HCT116 (cell line): Measurements from ENCODE around the gene IL17RE. TPM values are rescaled to one million over a fixed set of nuclear protein-coding genes. Genes with fewer than 3 reads are reported as not detected.
A peak's percentile ranks its signal among the peaks of the same experiment; 100 is the strongest.

Experiments
- ATAC-seq: fragments of 200-7000 bp; cut with Tn5 transposase; 2 replicates; pipeline ENCODE4 v1.9.1; 2020; ENCODE audit warnings: mild to moderate bottlenecking, moderate library complexity
- BruUV-seq: library from RNA; stranded (reverse); fragments of 400-500 nt; replicated peaks from 2 replicates; lab custom pipeline; 2021; lab: Mats Ljungman, UMichigan
- CTCF ChIA-PET: fragments of 300-600 bp; sonication (Branson Sonifier 250); formaldehyde crosslinking; loops from one replicate; lab custom pipeline; 2021; ENCODE audit warnings: antibody characterized with exemption; lab: Charles Lee
- POLR2A ChIA-PET: fragments of 300-600, 350-600 bp; sonication (Branson Sonifier 250); formaldehyde crosslinking; loops from one replicate; lab custom pipeline; 2021; ENCODE audit warnings: antibody characterized with exemption; lab: Charles Lee
- RAD21 ChIA-PET, 2 experiments: fragments of 300-600 bp; sonication (Branson Sonifier 250); formaldehyde crosslinking; loops; one replicate each; lab custom pipeline; 2023; ENCODE audit warnings: low total read pairs in 2 of 2; ENCODE audit not compliant: uncharacterized antibody in 2 of 2, unreplicated experiment in 2 of 2, low non-redundant PET in 1 of 2; lab: Charles Lee
- DNase-seq: peaks from one replicate; pipeline ENCODE4 v3.0.0-alpha.2; 2010; ENCODE audit warnings: low read depth, low spot score
- H2AFZ ChIP-seq: fragments of 200-600 bp; shearing (Covaris generic), sonication (generic); 2 replicates; pipeline ENCODE4 v1.6.1; 2017; ENCODE audit warnings: low read depth, mixed run types, mixed read lengths, antibody characterized with exemption, low read length; ENCODE audit not compliant: poor library complexity, severe bottlenecking
- H3K27ac ChIP-seq: 2 replicates; pipeline ENCODE4 v1.5.1; 2012; ENCODE audit warnings: low read depth, low read length
- H3K27me3 ChIP-seq: fragments of 200-600 bp; sonication (generic); 2 replicates; pipeline ENCODE4 v1.6.1; 2016; ENCODE audit warnings: mixed run types, low read length, mixed read lengths; ENCODE audit not compliant: insufficient read depth
- H3K36me3 ChIP-seq, 2 experiments: fragments of 200-500 bp in 1 of 2; fragments of 200-600 bp in 1 of 2; sonication (Bioruptor generic) in 1 of 2; sonication (generic) in 1 of 2; 2 replicates each; pipeline versions ENCODE4 v1.5.1 to v1.6.1; 2014 to 2016; ENCODE audit warnings: low read length in 2 of 2, inconsistent platforms in 1 of 2, mixed read lengths in 1 of 2, mixed run types in 1 of 2; ENCODE audit not compliant: insufficient read depth in 2 of 2, control insufficient read depth in 1 of 2
- H3K4me1 ChIP-seq, 2 experiments: fragments of 200-600 bp in 1 of 2; sonication (generic) in 1 of 2; 2 replicates each; pipeline versions ENCODE4 v1.5.1 to v1.6.1; 2012 to 2017; ENCODE audit warnings: low read length in 2 of 2, inconsistent platforms in 1 of 2, mild to moderate bottlenecking in 1 of 2, mixed read lengths in 1 of 2, mixed run types in 1 of 2, moderate library complexity in 1 of 2; ENCODE audit not compliant: insufficient read depth in 2 of 2, control insufficient read depth in 1 of 2
- H3K4me2 ChIP-seq: fragments of 200-600 bp; sonication (generic); 2 replicates; pipeline ENCODE4 v1.6.1; 2017; ENCODE audit warnings: mixed run types, low read length, mixed read lengths
- H3K4me3 ChIP-seq, 2 experiments: fragments of 200-600 bp in 1 of 2; sonication (generic) in 1 of 2; replicated peaks in 1 of 2; 2 replicates each; pipeline ENCODE4 v1.5.1; 2011 to 2016; ENCODE audit warnings: low read length in 2 of 2, control low read depth in 1 of 2, low read depth in 1 of 2, mild to moderate bottlenecking in 1 of 2, mixed read lengths in 1 of 2, mixed run types in 1 of 2
- H3K79me2 ChIP-seq: fragments of 200-600 bp; sonication (generic); 2 replicates; pipeline ENCODE4 v1.6.1; 2017; ENCODE audit warnings: mild to moderate bottlenecking, mixed run types, low read length, moderate library complexity, mixed read lengths; ENCODE audit not compliant: insufficient read depth
- H3K9ac ChIP-seq: fragments of 200-600 bp; sonication (generic); 2 replicates; pipeline ENCODE4 v1.6.1; 2016; ENCODE audit warnings: low read length, mixed read lengths
- H3K9me2 ChIP-seq: fragments of 200-600 bp; sonication (generic), shearing (Covaris generic); 2 replicates; pipeline ENCODE4 v1.6.1; 2017; ENCODE audit warnings: mixed run types, mild to moderate bottlenecking, moderate library complexity; ENCODE audit not compliant: insufficient read depth
- H3K9me3 ChIP-seq, 2 experiments: fragments of 200-500 bp in 1 of 2; fragments of 200-600 bp in 1 of 2; sonication (Bioruptor generic) in 1 of 2; sonication (generic) in 1 of 2; 2 replicates each; pipeline ENCODE4 v1.6.1; 2014 to 2017; ENCODE audit warnings: low read length in 2 of 2, mixed read lengths in 2 of 2, inconsistent platforms in 1 of 2, low read depth in 1 of 2, mild to moderate bottlenecking in 1 of 2, mixed run types in 1 of 2, moderate library complexity in 1 of 2; ENCODE audit not compliant: control insufficient read depth in 1 of 2, insufficient read depth in 1 of 2
- H4K20me1 ChIP-seq: fragments of 200-600 bp; sonication (generic), shearing (Covaris generic); 2 replicates; pipeline ENCODE4 v1.6.1; 2017; ENCODE audit warnings: mixed run types, mild to moderate bottlenecking, moderate library complexity; ENCODE audit not compliant: insufficient read depth
- EZH2 ChIP-seq: fragments of 200-600 bp; sonication (generic); IDR thresholded peaks from 2 replicates; pipeline ENCODE4 v1.6.1; 2017; ENCODE audit warnings: antibody characterized with exemption, mixed run types
- POLR2A ChIP-seq: IDR thresholded peaks from 2 replicates; pipeline ENCODE4 v1.7.0; 2011; ENCODE audit warnings: borderline replicate concordance; ENCODE audit not compliant: insufficient read depth, insufficient read length; ENCODE audit errors: extremely low read depth
- POLR2AphosphoS5 ChIP-seq: IDR thresholded peaks from 2 replicates; pipeline ENCODE4 v1.6.1; 2011; ENCODE audit warnings: mild to moderate bottlenecking, low read depth, low read length, moderate library complexity
- SIN3A ChIP-seq: IDR thresholded peaks from 2 replicates; pipeline ENCODE4 v1.6.1; 2012; ENCODE audit warnings: low read depth
- SP1 ChIP-seq: IDR thresholded peaks from 2 replicates; pipeline ENCODE4 v1.6.1; 2012; ENCODE audit warnings: low read depth
- SRF ChIP-seq: IDR thresholded peaks from 2 replicates; pipeline ENCODE4 v1.6.1; 2012; ENCODE audit warnings: low read depth
- TCF7L2 ChIP-seq: IDR thresholded peaks from 2 replicates; pipeline ENCODE4 v1.7.0; 2011; ENCODE audit warnings: borderline replicate concordance, inconsistent platforms; ENCODE audit not compliant: insufficient read depth, insufficient read length; ENCODE audit errors: extremely low read depth
- ZFX ChIP-seq: fragments of 450-650 bp; IDR thresholded peaks from 2 replicates; pipeline ENCODE4 v1.6.1; 2017
- intact Hi-C: fragments of 100-400 bp; cut with micrococcal nuclease; formaldehyde crosslinking; loops from 2 replicates; pipeline ENCODE4 v1.10.0; 2022
- total RNA-seq: library from RNA; stranded (reverse); gene quantifications from one replicate; pipeline ENCODE4 v1.2.1, GENCODE V29; 2021; ENCODE audit not compliant: unreplicated experiment
- TF ChIP-seq, protein P1 (sequence below): IDR thresholded peaks from 2 replicates; pipeline ENCODE4 v1.6.1; 2011; ENCODE audit warnings: mild to moderate bottlenecking, low read length, moderate library complexity; ENCODE audit not compliant: insufficient replicate concordance; ENCODE audit errors: extremely low read depth
- TF ChIP-seq, protein P2 (sequence below), 3 experiments: fragments of 200-600 bp in 1 of 3; sonication (generic) in 1 of 3; IDR thresholded peaks in 2 of 3; conservative IDR thresholded peaks in 1 of 3; 2 replicates each; pipeline ENCODE4 v1.5.1; 2012 to 2017; ENCODE audit warnings: low read depth in 2 of 3, low read length in 2 of 3, antibody characterized with exemption in 1 of 3, borderline replicate concordance in 1 of 3, control low read depth in 1 of 3, mild to moderate bottlenecking in 1 of 3, mixed read lengths in 1 of 3, mixed run types in 1 of 3, moderate library complexity in 1 of 3; ENCODE audit not compliant: insufficient read depth in 1 of 3

The IL17RE gene
- total RNA-seq, 1 experiment from 2014 or later: 14.3 TPM

DNA sequence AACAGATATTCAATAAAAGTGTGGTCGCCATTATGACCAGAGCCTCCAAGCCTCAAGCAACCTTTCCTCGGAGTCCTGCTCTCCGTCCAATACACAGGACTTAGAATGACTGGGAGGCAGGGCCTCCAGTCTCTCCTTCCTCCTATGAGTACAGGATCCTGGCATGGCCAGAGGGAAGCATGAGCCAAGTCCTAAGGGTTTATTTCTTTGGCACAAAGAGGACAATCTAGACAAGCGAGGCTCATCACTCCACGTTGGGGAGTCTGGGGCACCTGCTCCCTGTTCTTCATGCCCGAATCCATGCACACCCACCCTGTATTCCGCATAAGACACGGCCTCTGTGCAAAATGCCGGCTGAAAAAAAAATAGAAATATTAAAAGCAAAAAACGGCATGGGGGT, 42.7 kb downstream of the IL17RE start (continued):
- TF ChIP-seq, protein P1, sequence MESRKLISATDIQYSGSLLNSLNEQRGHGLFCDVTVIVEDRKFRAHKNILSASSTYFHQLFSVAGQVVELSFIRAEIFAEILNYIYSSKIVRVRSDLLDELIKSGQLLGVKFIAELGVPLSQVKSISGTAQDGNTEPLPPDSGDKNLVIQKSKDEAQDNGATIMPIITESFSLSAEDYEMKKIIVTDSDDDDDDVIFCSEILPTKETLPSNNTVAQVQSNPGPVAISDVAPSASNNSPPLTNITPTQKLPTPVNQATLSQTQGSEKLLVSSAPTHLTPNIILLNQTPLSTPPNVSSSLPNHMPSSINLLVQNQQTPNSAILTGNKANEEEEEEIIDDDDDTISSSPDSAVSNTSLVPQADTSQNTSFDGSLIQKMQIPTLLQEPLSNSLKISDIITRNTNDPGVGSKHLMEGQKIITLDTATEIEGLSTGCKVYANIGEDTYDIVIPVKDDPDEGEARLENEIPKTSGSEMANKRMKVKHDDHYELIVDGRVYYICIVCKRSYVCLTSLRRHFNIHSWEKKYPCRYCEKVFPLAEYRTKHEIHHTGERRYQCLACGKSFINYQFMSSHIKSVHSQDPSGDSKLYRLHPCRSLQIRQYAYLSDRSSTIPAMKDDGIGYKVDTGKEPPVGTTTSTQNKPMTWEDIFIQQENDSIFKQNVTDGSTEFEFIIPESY: no peak
- TF ChIP-seq ZFX: no peak
- TF ChIP-seq, protein P2, sequence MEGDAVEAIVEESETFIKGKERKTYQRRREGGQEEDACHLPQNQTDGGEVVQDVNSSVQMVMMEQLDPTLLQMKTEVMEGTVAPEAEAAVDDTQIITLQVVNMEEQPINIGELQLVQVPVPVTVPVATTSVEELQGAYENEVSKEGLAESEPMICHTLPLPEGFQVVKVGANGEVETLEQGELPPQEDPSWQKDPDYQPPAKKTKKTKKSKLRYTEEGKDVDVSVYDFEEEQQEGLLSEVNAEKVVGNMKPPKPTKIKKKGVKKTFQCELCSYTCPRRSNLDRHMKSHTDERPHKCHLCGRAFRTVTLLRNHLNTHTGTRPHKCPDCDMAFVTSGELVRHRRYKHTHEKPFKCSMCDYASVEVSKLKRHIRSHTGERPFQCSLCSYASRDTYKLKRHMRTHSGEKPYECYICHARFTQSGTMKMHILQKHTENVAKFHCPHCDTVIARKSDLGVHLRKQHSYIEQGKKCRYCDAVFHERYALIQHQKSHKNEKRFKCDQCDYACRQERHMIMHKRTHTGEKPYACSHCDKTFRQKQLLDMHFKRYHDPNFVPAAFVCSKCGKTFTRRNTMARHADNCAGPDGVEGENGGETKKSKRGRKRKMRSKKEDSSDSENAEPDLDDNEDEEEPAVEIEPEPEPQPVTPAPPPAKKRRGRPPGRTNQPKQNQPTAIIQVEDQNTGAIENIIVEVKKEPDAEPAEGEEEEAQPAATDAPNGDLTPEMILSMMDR (IDR thresholded peaks at IDR 0.05 in 2 of 3, conservative IDR thresholded peaks at IDR 0.05 in 1 of 3; ENCODE audit: borderline replicate concordance in 1 of 3, insufficient read depth in 1 of 3, low read depth in 2 of 3, low read length in 2 of 3): no peak

DNA sequence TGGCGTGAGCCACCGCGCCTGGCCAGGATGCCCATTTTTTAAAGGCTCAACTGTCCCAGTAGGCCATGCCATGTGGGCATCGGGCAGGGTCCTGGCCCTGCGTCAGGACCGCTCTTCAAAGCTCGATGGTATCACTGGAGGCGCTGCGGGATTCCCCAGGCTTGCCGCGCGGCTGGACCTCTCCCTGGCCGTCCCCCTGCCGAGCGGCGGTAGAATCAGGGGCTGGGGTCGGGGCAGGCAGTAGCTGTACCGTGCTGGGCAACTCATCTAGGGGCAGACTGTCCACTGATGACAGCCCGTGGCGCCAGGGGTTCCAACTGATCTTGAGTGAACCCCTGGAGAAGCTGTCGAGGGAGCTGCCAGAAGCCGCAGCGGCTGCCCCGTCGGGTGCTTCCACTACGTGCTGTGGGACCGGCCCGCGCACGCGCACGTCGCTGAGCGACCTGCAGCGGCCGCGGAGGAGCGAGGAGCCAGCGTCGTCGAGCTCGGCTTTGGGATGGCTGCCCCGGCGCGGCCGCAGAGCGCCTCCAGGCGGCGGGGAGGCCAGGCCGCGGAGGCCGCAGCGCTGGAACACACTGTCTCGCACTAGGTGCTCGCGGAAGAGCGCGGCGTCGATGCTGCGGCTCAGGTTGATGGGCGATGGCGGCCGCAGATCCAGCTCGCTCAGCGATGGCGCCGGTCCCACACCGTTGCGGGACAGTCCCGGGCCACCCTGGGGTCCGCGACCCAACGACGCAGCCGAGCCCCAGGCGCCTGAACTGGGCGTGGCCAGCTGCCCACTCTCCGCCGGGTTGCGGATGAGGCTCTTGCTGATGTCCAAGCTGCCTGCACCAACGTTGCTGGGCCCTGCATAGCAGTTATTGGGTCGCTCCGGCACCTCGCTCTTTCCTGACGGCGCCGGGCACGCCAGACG, 43.7 kb downstream of the IL17RE start:
- H4K20me1 ChIP-seq: no peaks in the 10 kb centered on the region
- no peaks in the 10 kb centered on the region for H3K9me2 ChIP-seq
- H3K79me2 ChIP-seq: peaks cover 6% of the 10 kb centered on the region; the same call in 1 of the 2 replicates
- H3K27ac ChIP-seq: peak overlapping the region; percentile 98
- H3K9ac ChIP-seq: peak overlapping the region; percentile 85
- ATAC-seq (peak; percentile 75), DNase-seq (peak; percentile 80)
- no peaks in the 10 kb centered on the region for H3K27me3 ChIP-seq
- intact Hi-C loops: loop anchor here (2.0 to 10.0 kb wide), 4 partner anchors 98 to 444 kb away; no protein-coding TSS in a partner anchor
- H3K9me3 ChIP-seq: no peaks in the 10 kb centered on the region
- peak overlapping the region; percentile 94 for H3K4me2 ChIP-seq
- CTCF ChIA-PET: interaction anchor here (0.6 to 2.3 kb wide), 36 partner anchors 8 to 443 kb away, joined by 3 to 65 read pairs (median 4); partner anchors contain the start of genes ARPC4, CRELD1, GHRL and IL17RC
- no peak overlapping the region for H2AFZ ChIP-seq
- no TSS peak for BruUV-seq
- peaks cover 7 to 28% of the 10 kb centered on the region in 2 experiments; a peak in 3 of 4 replicates for H3K4me1 ChIP-seq
- POLR2A ChIA-PET: interaction anchor here (0.7 to 1.7 kb wide), 13 partner anchors 8 to 138 kb away, joined by 3 to 27 read pairs (median 3); partner anchors contain the start of genes CRELD1, EMC3 and IL17RE
- peaks cover 0 to 6% of the 10 kb centered on the region in 2 experiments; a peak in 1 of 4 replicates for H3K36me3 ChIP-seq
- RAD21 ChIA-PET: interaction anchor here (0.6 to 1.3 kb wide), 5 partner anchors 12 to 230 kb away, joined by 4 to 6 read pairs (median 4); partner anchors contain the start of genes CRELD1 (in 1 of the 2) and RPUSD3 (in 1 of the 2)
- peak overlapping the region; percentile 66 to 84 for H3K4me3 ChIP-seq
- TF ChIP-seq, protein P1: peak; percentile 63
- no peak for TF ChIP-seq EZH2
- peak; percentile 11 for TF ChIP-seq TCF7L2
- TF ChIP-seq SRF: no peak
- no peak for TF ChIP-seq SP1
- peak; percentile 92 for TF ChIP-seq POLR2A
- TF ChIP-seq, protein P2 (IDR thresholded peaks at IDR 0.05 in 2 of 3, conservative IDR thresholded peaks at IDR 0.05 in 1 of 3; ENCODE audit: borderline replicate concordance in 1 of 3, insufficient read depth in 1 of 3, low read depth in 2 of 3, low read length in 2 of 3): peak in 2 of 3 experiments; percentile 59 to 89; a peak in 4 of 6 replicates
- TF ChIP-seq SIN3A: no peak
- peak; percentile 98 for TF ChIP-seq POLR2AphosphoS5
